Lower leg skin (tissue), 4 donors: ENCODE results near the gene RPIA. TPM values are rescaled to one million over a fixed set of nuclear protein-coding genes. Genes with fewer than 3 reads are reported as not detected.
"Not testable (repeated sequence)": the region's sequence is repeated elsewhere in the genome, so short reads cannot be mapped to it uniquely, and the experiment has no call there.

Source experiments
- DNase-seq, 2 donors: peaks; one replicate each; pipeline ENCODE4 v3.0.0-alpha.2; 2019; ENCODE audit warnings: low spot score in 2 of 2
- H3K4me3 ChIP-seq: fragments of 200-600 bp; sonication (generic); 2 replicates; pipeline ENCODE4 v1.5.1; 2017; ENCODE audit warnings: mild to moderate bottlenecking, low read depth; ENCODE audit not compliant: poor library complexity, severe bottlenecking
- POLR2A ChIP-seq, 2 donors: fragments of 450-650 bp; IDR thresholded peaks; one replicate each; pipeline ENCODE4 v1.6.1; 2016 to 2017; ENCODE audit warnings: antibody characterized with exemption in 2 of 2, mild to moderate bottlenecking in 1 of 2, moderate library complexity in 1 of 2
- WGBS, 2 donors: methylation state at CpG; one replicate each; pipeline ENCODE4 v1.1.5; 2018; 5-methylcytosine and 5-hydroxymethylcytosine counted together
- intact Hi-C: fragments of 100-400 bp; cut with DNase I; formaldehyde crosslinking; loops from one replicate; pipeline ENCODE4 v1.15.0; 2023; ENCODE audit warnings: low total_unique reads
- total RNA-seq, 4 donors: library from RNA; depleted of rRNA; stranded (reverse); fragments of >200 nt; gene quantifications; one replicate each; pipeline ENCODE4 v1.1.0, GENCODE V29; 2016
- TF ChIP-seq, protein P1 (sequence below), 3 donors: fragments of 450-650 bp; IDR thresholded peaks; one replicate each; pipeline ENCODE4 v1.5.1; 2016; ENCODE audit warnings: antibody characterized with exemption in 3 of 3, mild to moderate bottlenecking in 3 of 3, moderate library complexity in 2 of 3

Gene RPIA
- total RNA-seq = 10 to 100 TPM in 1 of 4 donors, 1 to 10 TPM in 3; 5.9 to 14.1 (median 8.5) TPM

- 0% methylated on average over 31 to 40 of the region's 71 CpGs for WGBS, 2 donors
- peak within 1 kb of the TSS; percentile 64 for H3K4me3 ChIP-seq
- DNase-seq = peak; percentile 98 to 99
- TF ChIP-seq POLR2A (IDR thresholded peaks at IDR 0.05) = no peak
- TF ChIP-seq, protein P1, sequence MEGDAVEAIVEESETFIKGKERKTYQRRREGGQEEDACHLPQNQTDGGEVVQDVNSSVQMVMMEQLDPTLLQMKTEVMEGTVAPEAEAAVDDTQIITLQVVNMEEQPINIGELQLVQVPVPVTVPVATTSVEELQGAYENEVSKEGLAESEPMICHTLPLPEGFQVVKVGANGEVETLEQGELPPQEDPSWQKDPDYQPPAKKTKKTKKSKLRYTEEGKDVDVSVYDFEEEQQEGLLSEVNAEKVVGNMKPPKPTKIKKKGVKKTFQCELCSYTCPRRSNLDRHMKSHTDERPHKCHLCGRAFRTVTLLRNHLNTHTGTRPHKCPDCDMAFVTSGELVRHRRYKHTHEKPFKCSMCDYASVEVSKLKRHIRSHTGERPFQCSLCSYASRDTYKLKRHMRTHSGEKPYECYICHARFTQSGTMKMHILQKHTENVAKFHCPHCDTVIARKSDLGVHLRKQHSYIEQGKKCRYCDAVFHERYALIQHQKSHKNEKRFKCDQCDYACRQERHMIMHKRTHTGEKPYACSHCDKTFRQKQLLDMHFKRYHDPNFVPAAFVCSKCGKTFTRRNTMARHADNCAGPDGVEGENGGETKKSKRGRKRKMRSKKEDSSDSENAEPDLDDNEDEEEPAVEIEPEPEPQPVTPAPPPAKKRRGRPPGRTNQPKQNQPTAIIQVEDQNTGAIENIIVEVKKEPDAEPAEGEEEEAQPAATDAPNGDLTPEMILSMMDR (IDR thresholded peaks at IDR 0.05) = no peak
- intact Hi-C loops = no loop called here
These were observed at the start of gene RPIA for GRCh38 chr2:88691339-88692183. TSS of gene RPIA (plus strand) at chr2:88691673. CDS start at chr2:88691699, 26 bp downstream.

DNA sequence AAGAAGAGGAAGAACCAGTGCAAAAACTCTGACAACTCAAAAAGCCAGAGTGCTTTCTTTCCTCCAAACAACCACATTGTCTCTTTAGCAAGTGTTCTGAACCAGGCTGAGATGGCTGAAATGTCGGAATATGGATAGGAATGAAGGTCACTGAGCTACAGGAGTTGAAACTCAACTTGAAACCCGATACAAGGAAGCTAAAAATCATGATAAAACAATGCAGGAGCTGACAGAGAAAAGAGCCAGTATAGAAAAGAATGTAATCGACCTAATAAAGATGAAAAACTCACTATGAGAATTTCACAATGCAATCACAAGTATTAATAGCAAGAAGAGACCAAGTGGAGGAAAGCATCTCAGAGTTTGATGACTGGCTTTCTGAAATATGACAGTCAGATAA lies 49.2 kb upstream of the RPIA start:
- H3K4me3 ChIP-seq = no peak overlapping the region
- WGBS, 2 donors = 57 to 70% methylated on average over 3 of the region's 3 CpGs
- no peak for DNase-seq
- TF ChIP-seq POLR2A (IDR thresholded peaks at IDR 0.05) = no peak
- intact Hi-C loops = no loop called here

- H3K4me3 ChIP-seq, intact Hi-C loops, DNase-seq: not testable (repeated sequence)
- WGBS, 2 donors = 61 to 69% methylated on average over 2 of the region's 2 CpGs
These were observed 46.1 kb upstream of the RPIA start for GRCh38 chr2:88645291-88645882.

GRCh38 chr2:88651646-88652045 lies 39.8 kb upstream of the RPIA start:
- no peak for DNase-seq
- intact Hi-C loops = no loop called here
- TF ChIP-seq POLR2A (IDR thresholded peaks at IDR 0.05) = no peak
- TF ChIP-seq, protein P1 (IDR thresholded peaks at IDR 0.05) = no peak
- WGBS, 2 donors = 96 to 97% methylated on average over 1 of the region's 1 CpG
- no peak overlapping the region for H3K4me3 ChIP-seq

DNA sequence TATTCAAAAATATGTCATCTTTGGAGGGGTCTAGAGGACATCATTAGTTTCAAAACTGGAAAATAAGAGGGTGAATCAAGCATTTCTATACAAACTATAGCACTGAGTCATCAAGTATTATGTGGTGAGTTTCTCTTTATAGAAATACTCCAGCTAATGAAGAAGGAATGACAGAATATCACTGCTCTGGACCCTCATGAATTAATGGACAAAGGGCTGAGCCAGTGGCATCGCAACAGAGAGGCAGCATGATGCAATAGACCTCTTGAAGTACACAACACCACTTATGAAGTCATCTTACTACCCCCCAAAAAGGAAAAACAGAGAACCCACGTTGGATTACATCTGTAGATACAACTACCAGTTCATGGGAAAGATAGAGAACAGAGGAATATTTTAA lies 36.8 kb upstream of the RPIA start:
- intact Hi-C loops = no loop called here
- TF ChIP-seq POLR2A (IDR thresholded peaks at IDR 0.05) = no peak
- TF ChIP-seq, protein P1 (IDR thresholded peaks at IDR 0.05) = no peak
- 77 to 79% methylated on average over 2 of the region's 2 CpGs for WGBS, 2 donors
- DNase-seq = no peak
- no peak overlapping the region for H3K4me3 ChIP-seq

DNA sequence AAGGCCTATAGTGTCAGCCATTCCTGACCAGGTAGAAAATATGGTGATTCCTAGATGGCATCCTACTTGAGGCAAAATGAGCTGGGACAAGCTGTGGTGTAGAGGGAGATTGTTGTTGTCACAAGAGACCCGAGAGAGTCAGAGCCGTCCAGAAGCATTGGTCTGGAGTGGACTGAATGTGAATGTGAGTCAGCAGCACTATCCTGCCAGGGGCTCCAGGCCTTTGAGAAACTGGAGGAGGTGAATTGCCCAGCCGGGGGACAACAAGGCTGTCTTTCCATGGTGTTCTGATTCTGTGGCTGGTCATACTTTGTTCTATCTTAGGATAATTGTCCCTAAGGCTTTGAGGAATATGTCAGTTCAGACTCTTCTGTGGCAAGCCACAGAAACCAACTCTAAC lies 34.8 kb upstream of the RPIA start:
- TF ChIP-seq POLR2A (IDR thresholded peaks at IDR 0.05) = no peak
- TF ChIP-seq, protein P1 (IDR thresholded peaks at IDR 0.05) = no peak
- no peak overlapping the region for H3K4me3 ChIP-seq
- intact Hi-C loops = no loop called here
- DNase-seq = peak in 1 of 2 donors; percentile 41
- 65 to 94% methylated on average over 3 of the region's 3 CpGs for WGBS, 2 donors
